Hepatocyte (in vitro differentiated cells): Measurements from ENCODE around the gene PTPRR. TPM values are rescaled to one million over a fixed set of nuclear protein-coding genes. Genes with fewer than 3 reads are reported as not detected.

ENCODE experiments used
- DNase-seq: peaks from one replicate; pipeline ENCODE4 v3.0.0-alpha.2; 2016; ENCODE audit warnings: low spot score
- H2AFZ ChIP-seq: fragments of 200-600 bp; sonication (generic); 2 replicates; pipeline ENCODE4 v1.6.0; 2016; ENCODE audit warnings: antibody characterized with exemption, mild to moderate bottlenecking
- H3K27ac ChIP-seq: fragments of 200-600 bp; sonication (generic); 2 replicates; pipeline ENCODE4 v1.5.1; 2016; ENCODE audit warnings: mild to moderate bottlenecking
- H3K27me3 ChIP-seq: fragments of 200-600 bp; sonication (generic); 2 replicates; pipeline ENCODE4 v1.6.1; 2016
- H3K36me3 ChIP-seq: fragments of 200-600 bp; sonication (generic); replicated peaks from 2 replicates; pipeline ENCODE4 v1.5.1; 2016; ENCODE audit warnings: low read depth; ENCODE audit not compliant: insufficient read depth
- H3K4me1 ChIP-seq: fragments of 200-600 bp; sonication (generic); 2 replicates; pipeline ENCODE4 v1.5.1; 2016; ENCODE audit warnings: mild to moderate bottlenecking, moderate library complexity; ENCODE audit not compliant: insufficient read depth
- H3K4me2 ChIP-seq: fragments of 200-600 bp; sonication (generic); 2 replicates; pipeline ENCODE4 v1.6.0; 2016
- H3K4me3 ChIP-seq: fragments of 200-600 bp; sonication (generic); 2 replicates; pipeline ENCODE4 v1.5.1; 2016; ENCODE audit warnings: mild to moderate bottlenecking
- H3K79me2 ChIP-seq: fragments of 200-600 bp; sonication (generic); 2 replicates; pipeline ENCODE4 v1.6.0; 2017; ENCODE audit warnings: mild to moderate bottlenecking
- H3K9me2 ChIP-seq: fragments of 200-600 bp; sonication (generic); replicated peaks from 2 replicates; pipeline ENCODE4 v1.6.0; 2017; ENCODE audit warnings: mild to moderate bottlenecking; ENCODE audit not compliant: insufficient read depth
- H3K9me3 ChIP-seq: fragments of 200-600 bp; sonication (generic); 2 replicates; pipeline ENCODE4 v1.5.1; 2016; ENCODE audit warnings: low read depth, mild to moderate bottlenecking
- H4K20me1 ChIP-seq: fragments of 200-600 bp; sonication (generic); 2 replicates; pipeline ENCODE4 v1.6.0; 2016; ENCODE audit warnings: mild to moderate bottlenecking; ENCODE audit not compliant: insufficient read depth, poor library complexity, severe bottlenecking
- CTCF ChIP-seq: fragments of 200-600 bp; sonication (generic); IDR thresholded peaks from 2 replicates; pipeline ENCODE4 v1.5.1; 2016; ENCODE audit warnings: antibody characterized with exemption, mild to moderate bottlenecking; ENCODE audit not compliant: poor library complexity
- EZH2 ChIP-seq: fragments of 200-600 bp; sonication (generic); IDR thresholded peaks from 2 replicates; pipeline ENCODE4 v1.6.1; 2016; ENCODE audit warnings: antibody characterized with exemption, mild to moderate bottlenecking, borderline replicate concordance
- EZH2phosphoT487 ChIP-seq: fragments of 200-600 bp; sonication (generic); IDR thresholded peaks from one replicate; pipeline ENCODE4 v1.6.1; 2018; ENCODE audit warnings: antibody characterized with exemption, mild to moderate bottlenecking, low read depth, moderate library complexity; ENCODE audit not compliant: unreplicated experiment, severe bottlenecking
- WGBS: methylation state at CpG from one replicate; pipeline ENCODE4 v1.1.6; 2016; ENCODE audit warnings: low lambda C conversion rate; ENCODE audit errors: missing lambda C conversion rate; 5-methylcytosine and 5-hydroxymethylcytosine counted together
- polyA plus RNA-seq: library from polyadenylated mRNA; unstranded; fragments of >200 nt; fragmentation: Nextera tagmentation; extraction: Ambion mirVana; gene quantifications from 2 replicates; pipeline ENCODE4 v1.2.1, GENCODE V29; 2016
- total RNA-seq: library from RNA; depleted of rRNA; stranded (reverse); fragments of >200 nt; gene quantifications from 2 replicates; pipeline ENCODE4 v1.2.3, GENCODE V29; 2014

The PTPRR gene
- total and polyA plus RNA-seq, 2 experiments from 2014 or later: 1.9 to 4.8 TPM

GRCh38 chr12:70779250-70779649 is 141.3 kb downstream of the PTPRR start:
- no peak overlapping the region for H3K4me2 ChIP-seq
- no peak overlapping the region for H3K4me3 ChIP-seq
- H3K9me3 ChIP-seq: no peaks in the 10 kb centered on the region
- H3K27me3 ChIP-seq: no peaks in the 10 kb centered on the region
- H3K4me1 ChIP-seq: no peaks in the 10 kb centered on the region
- WGBS: 74% methylated on average over 2 of the region's 2 CpGs
- H4K20me1 ChIP-seq: no peaks in the 10 kb centered on the region
- H3K27ac ChIP-seq: no peak overlapping the region
- no peak overlapping the region for H2AFZ ChIP-seq
- H3K79me2 ChIP-seq: no peaks in the 10 kb centered on the region
- TF ChIP-seq CTCF: no peak
- TF ChIP-seq EZH2: no peak
- TF ChIP-seq EZH2phosphoT487: no peak
- H3K36me3 ChIP-seq: no peaks in the 10 kb centered on the region
- H3K9me2 ChIP-seq: no peaks in the 10 kb centered on the region
- no peak for DNase-seq

- H3K4me1 ChIP-seq: no peaks in the 10 kb centered on the region
- no peaks in the 10 kb centered on the region for H3K9me3 ChIP-seq
- no peaks in the 10 kb centered on the region for H3K27me3 ChIP-seq
- no peak for DNase-seq
- no peaks in the 10 kb centered on the region for H4K20me1 ChIP-seq
- H2AFZ ChIP-seq: no peak overlapping the region
- no peaks in the 10 kb centered on the region for H3K9me2 ChIP-seq
- H3K4me2 ChIP-seq: no peak overlapping the region
- no peaks in the 10 kb centered on the region for H3K79me2 ChIP-seq
- no peak for TF ChIP-seq EZH2phosphoT487
- TF ChIP-seq EZH2: no peak
- TF ChIP-seq CTCF: no peak
- H3K27ac ChIP-seq: no peak overlapping the region
- no peak overlapping the region for H3K4me3 ChIP-seq
- no peaks in the 10 kb centered on the region for H3K36me3 ChIP-seq
These were observed 146.5 kb downstream of the PTPRR start for GRCh38 chr12:70774055-70774454.

- Histone ChIP-seq H2AFZ (no peak overlapping the region), H4K20me1 (no peaks in the 10 kb centered on the region), H3K4me3 (no peak overlapping the region), H3K27me3 (no peaks in the 10 kb centered on the region), H3K36me3 (no peaks in the 10 kb centered on the region), H3K4me2 (no peak overlapping the region), H3K9me3 (no peaks in the 10 kb centered on the region), H3K4me1 (no peaks in the 10 kb centered on the region), H3K9me2 (no peaks in the 10 kb centered on the region), H3K27ac (no peak overlapping the region), H3K79me2 (no peaks in the 10 kb centered on the region)
- TF ChIP-seq EZH2 (no peak), CTCF (no peak), EZH2phosphoT487 (no peak)
- no peak for DNase-seq
- 75% methylated on average over 1 of the region's 1 CpG for WGBS
These were observed 147.7 kb downstream of the PTPRR start for GRCh38 chr12:70772836-70773235.

- Histone ChIP-seq H3K36me3 (no peaks in the 10 kb centered on the region), H4K20me1 (no peaks in the 10 kb centered on the region), H3K9me3 (no peaks in the 10 kb centered on the region), H3K4me3 (no peak overlapping the region), H3K9me2 (no peaks in the 10 kb centered on the region), H2AFZ (no peak overlapping the region), H3K27me3 (no peaks in the 10 kb centered on the region), H3K27ac (no peak overlapping the region), H3K4me2 (no peak overlapping the region), H3K4me1 (no peaks in the 10 kb centered on the region), H3K79me2 (no peaks in the 10 kb centered on the region)
- TF ChIP-seq EZH2 (no peak), CTCF (no peak), EZH2phosphoT487 (no peak)
- DNase-seq: no peak
These were observed 149.0 kb downstream of the PTPRR start for GRCh38 chr12:70771581-70771980.
